ENCODE measurements around the gene PRXL2A.

GRCh38 chr10:80390740-80391139 is 17.6 kb upstream of the PRXL2A start:
- TF ChIP-seq POLR2A (IDR thresholded peaks at IDR 0.05; ENCODE audit: low read depth) (no peak), EP300 (IDR thresholded peaks at IDR 0.05) (no peak)
- TF ChIP-seq, protein P1, sequence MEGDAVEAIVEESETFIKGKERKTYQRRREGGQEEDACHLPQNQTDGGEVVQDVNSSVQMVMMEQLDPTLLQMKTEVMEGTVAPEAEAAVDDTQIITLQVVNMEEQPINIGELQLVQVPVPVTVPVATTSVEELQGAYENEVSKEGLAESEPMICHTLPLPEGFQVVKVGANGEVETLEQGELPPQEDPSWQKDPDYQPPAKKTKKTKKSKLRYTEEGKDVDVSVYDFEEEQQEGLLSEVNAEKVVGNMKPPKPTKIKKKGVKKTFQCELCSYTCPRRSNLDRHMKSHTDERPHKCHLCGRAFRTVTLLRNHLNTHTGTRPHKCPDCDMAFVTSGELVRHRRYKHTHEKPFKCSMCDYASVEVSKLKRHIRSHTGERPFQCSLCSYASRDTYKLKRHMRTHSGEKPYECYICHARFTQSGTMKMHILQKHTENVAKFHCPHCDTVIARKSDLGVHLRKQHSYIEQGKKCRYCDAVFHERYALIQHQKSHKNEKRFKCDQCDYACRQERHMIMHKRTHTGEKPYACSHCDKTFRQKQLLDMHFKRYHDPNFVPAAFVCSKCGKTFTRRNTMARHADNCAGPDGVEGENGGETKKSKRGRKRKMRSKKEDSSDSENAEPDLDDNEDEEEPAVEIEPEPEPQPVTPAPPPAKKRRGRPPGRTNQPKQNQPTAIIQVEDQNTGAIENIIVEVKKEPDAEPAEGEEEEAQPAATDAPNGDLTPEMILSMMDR (IDR thresholded peaks at IDR 0.05) = no peak
